Left kidney (tissue), 2 donors: ENCODE data around the gene MSRB2. TPM values are rescaled to one million over a fixed set of nuclear protein-coding genes. Genes with fewer than 3 reads are reported as not detected.
A peak's percentile ranks its signal among the peaks of the same experiment; 100 is the strongest.
"Not testable (repeated sequence)": the region's sequence is repeated elsewhere in the genome, so short reads cannot be mapped to it uniquely, and the experiment has no call there.

ENCODE experiments used
- DNase-seq: peaks from one replicate; pipeline ENCODE4 v3.0.0-alpha.2; 2013
- polyA plus RNA-seq: library from polyadenylated mRNA; unstranded; fragments of 120-200 nt; gene quantifications from one replicate; pipeline ENCODE4 v1.2.1, GENCODE V29; 2013; ENCODE audit not compliant: insufficient read length

Gene MSRB2
- polyA plus RNA-seq, 1 donor = 44.7 TPM

DNA sequence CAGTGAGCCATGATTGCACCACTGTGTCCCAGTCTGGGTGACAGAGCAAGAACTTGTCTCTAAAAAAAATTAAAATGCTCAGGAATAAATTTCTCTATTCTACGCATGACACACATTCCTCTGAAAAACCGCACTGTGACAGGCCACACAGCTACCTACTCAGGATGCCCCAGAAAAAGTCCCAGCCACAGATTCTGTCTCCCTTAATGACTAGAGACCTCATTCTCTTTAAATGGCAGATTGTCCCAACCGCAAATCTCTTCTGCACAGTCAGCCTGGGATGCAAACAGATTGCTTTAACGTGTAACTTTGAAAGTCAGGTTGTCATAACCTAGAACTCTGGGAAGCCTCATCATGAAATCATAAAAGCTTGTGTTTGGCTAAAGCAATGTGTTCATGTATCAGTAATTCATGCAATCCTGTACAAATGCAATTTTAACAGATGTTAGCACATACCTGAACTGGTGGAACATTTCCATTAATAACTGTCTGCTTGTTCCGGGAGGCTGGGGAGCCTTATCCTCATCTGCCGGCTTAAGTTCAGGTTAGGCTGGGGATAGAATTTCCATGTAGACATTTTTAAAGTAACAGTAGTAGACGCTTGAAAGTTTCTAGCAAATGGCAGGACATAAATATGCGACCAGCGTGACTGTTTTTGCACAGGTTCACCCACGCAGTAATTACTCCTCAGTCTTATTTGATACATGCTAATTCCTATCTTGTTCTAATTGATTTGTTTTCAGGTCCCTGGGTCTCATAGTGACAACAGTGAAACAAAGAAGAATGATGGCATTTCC, 26.2 kb upstream of the MSRB2 start:
- no peak for DNase-seq

DNA sequence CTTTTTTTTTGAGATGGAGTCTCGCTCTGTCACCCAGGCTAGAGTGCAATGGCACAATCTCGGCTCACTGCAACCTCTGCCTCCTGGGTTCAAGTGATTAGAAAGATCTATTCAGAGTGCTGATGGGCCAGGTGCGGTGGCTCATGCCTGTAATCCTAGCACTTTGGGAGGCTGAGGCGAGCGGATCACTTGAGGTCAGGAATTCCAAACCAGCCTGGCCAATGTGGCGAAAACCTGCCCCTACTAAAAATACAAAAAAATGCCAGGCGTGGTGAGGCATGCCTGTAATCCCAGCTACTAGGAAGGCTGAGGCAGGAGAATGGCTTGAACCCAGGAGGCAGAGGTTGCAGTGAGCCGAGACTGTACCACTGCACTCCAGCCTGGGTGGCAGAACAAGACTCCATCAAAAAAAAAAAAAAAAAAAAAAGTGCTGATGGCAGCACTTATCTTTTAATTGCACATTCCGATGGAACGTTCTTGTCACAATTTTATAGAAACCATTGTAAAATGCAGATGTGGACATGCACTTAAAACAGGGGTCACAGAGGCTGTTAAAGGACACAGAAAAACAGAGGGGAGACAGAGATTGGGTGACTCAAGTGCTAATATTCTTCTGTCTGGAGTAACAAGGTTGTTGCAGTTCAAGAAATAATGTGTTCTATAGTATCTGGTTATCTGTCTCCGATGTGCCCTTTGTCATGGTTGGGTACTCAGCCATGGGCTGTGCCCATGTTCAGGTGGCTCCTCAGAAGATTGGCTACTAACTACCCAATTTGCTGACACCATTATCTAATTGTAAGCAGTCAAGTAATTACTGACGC, 25.1 kb upstream of the MSRB2 start:
- not testable (repeated sequence) for DNase-seq

DNA sequence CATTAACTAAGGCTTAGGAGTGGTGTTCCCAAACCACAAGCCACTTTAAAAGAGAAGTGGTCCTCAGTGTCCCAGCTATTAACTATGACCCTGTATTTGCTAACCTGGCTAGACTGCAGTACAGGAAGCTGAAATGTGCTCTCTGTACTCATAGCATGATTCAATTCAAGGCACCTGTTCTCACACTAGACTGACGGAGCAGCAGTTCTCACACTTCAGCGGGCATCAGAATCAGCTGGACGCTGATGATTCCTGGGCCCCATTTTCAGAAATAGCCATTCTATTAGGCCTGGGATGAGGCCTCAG, 24.5 kb upstream of the MSRB2 start:
- DNase-seq = no peak

DNA sequence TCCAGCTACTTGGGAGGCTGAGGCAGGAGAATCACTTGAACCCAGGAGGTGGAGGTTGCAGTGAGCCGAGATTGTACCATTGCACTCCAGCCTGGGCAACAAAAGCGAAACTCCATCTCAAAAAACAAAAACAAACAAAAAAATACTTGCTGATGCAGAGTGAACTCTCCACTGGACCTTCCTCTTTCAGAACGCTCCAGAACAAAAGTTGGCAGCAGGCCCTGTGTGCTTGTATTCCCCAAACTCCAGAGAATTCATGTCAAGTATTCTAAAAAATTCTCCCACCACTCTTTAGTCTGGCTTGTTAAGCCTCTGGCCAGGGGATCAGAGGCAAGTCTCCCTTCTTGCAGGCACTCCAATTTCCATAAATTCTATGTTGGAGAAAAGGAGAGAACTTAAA, 22.8 kb upstream of the MSRB2 start:
- DNase-seq = not testable (repeated sequence)

DNA sequence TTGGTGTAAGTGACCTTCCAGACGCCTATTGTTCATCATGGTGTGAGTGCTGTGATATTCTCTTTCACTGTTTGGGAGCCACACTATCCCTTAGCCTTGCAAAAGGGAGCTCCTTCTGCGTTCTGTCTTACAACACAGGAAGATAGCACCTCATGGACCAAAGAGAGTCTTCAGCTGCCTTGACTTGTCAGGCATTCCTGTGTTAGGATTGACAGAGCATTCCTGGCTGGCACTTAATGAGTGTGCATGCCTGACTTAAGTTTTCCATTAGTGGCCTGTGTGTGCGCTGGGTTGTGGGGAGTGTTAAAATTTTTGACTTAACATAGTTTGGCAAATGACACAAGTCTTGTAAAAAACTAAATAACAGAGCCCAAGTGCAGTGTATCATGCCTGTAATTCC, 21.9 kb upstream of the MSRB2 start:
- no peak for DNase-seq

DNA sequence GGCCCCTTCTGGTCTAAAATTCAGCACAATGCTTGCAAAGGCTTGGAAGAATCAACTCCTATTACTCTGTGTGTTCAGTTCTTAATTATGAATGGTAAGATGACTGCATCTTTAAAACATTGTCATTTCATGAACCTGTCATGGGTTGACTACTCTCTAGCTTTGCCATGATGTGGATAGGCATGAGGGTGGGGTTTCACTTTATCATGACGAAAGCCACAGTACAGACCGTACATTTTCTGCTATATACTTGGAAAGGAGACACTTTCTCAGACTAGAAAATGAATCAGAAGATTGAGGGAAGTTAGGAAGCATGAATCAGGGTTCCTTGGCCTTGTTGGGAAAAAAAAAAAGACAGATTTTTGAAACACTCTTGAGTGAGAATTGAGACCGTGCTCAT, 19.7 kb upstream of the MSRB2 start:
- DNase-seq = no peak

DNA sequence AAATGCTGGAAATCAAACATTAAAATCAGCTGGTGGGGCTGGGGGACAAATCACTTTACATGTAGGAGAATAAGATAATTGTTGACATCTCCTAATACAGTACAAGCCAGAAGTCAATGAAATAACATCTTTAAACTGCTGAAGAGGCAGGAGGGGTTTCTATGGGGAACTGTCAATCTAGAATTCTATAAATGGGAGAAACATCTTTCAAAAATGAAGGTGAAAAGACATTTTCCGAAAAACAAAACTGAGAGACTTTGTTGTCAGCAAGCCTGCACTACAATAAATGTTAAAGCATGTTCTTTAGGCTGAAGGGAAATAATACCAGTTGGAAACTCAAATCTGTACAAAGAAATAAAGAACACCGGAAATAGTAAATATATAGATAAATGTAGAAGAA, 17.3 kb upstream of the MSRB2 start:
- no peak for DNase-seq

DNA sequence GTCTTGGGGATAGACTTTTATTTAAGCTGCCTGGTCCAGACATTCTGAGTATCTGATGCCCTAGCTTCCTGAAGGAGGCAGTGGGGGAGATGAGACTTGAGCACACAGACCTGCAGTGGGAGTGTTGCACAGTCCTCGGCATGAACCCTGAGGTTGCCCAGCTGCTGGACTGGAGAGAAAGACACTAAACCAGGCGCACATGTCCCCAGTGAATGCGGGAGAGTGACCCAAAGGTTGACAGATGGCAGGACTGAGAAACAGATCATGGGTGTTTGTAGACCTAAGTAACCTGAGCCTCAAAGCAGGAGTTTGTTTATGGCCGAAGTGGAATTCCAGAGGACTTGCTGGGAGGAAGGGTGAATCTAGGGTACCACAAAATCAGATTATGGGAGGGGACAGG, 15.7 kb upstream of the MSRB2 start:
- peak; percentile 72 for DNase-seq

DNA sequence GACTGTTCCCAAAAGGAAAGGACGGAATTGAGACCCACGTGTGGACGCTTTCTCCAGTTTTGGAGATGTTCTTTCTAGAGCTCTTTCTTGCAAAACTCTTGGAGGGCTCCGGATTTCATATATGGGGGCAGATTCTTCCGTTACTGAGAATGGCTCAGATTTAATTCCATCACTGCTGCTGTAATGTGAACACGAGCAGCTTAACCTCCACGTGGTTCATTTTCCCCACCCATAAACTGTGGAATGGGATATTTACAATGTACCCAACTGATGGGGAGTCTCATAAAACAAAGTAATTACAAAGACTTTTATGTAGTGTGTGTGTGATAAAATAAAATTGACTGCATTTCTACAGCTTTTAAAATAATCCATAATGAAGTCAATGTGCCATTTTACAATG, 15.1 kb upstream of the MSRB2 start:
- no peak for DNase-seq

DNA sequence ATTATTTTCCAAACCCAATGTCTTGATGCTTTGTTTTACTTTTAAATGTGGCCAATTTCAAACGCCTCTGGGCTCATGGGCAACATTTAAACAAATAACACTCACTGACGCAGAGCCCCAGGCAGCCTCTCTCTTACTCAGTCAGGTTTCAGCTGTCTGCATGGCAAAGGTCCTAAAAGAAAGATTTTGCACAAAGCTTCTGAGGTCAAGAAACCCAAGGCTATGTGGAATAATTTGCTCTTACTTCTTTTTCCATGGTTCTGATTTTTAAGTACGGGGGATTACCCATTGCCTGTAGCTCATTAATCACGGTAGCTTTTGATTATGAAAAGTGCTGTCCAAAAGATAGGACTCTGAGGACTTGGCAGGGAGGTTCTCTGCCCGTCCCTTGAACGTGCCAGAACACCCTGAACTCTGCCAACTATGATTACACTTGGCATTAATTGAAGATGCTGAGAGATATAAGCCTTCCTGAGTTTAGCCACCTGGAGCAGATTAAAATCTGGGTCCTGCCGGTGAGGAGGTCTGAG, 14.1 kb upstream of the MSRB2 start:
- DNase-seq = no peak

DNA sequence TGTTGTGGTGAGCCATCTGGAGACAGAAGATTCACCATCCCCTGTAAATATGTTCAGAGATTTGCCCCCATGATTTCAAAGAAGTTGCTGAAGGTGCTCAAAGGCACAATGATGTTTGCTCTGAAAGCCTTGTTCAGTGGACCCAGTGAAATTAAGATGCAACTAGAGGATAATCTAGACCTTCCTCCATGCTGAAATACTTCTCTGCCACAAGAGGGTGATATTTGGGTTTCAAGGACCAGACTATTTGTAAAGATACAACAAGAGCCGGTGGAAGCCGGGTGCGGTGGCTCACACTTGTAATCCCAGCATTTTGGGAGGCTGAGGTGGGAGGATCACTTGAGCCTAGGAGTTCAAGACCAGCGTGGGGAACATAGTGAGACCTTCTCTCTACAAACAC, 13.5 kb upstream of the MSRB2 start:
- no peak for DNase-seq

DNA sequence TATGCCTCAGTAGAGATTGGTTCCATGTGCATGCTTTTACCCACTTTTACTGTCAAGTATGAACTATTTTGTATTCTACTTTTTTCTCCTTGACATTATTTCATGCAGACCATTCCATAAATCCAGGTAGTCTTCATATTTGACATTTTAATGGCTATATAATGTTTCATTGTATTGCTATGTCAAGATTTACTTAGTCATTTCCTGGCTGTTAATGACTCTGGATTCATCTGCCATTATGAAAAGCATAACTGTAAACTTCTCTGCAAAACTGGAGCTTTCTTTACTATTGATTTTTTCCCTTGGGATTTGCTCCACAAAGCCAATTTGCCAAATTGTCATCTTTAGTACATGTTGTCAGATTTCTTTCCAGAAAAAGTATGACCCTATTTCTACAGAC, 6.8 kb upstream of the MSRB2 start:
- no peak for DNase-seq

DNA sequence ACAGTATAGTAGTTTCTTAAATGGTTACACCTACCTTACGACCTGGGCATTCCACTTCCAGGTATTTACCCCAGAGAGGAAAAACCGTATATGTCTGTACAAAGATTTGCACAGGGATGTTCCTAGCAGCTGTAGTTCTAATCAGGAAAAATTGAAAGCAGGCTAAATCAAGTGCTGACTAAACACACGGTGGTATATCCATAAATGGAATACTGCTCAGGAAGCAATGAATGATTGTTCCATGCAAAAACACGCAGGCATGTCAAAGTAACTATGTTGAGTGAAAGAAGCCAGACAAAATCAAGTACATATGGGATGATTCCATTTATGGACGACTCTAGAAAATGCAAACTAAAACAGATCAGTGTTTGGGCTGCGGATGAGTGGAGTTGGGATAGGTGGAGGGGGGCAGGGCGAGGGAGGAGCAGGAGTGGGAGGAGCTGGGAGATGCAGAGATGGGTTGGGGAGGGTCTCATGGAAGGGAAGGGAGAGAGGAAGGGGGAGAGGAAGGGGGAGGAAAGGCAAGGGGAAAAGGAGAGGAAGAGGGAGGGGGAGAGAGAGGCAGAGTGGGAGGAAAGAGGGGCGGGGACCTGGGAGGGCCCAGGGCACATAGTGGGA, 484 bp upstream of the MSRB2 start:
- DNase-seq = no peak

DNA sequence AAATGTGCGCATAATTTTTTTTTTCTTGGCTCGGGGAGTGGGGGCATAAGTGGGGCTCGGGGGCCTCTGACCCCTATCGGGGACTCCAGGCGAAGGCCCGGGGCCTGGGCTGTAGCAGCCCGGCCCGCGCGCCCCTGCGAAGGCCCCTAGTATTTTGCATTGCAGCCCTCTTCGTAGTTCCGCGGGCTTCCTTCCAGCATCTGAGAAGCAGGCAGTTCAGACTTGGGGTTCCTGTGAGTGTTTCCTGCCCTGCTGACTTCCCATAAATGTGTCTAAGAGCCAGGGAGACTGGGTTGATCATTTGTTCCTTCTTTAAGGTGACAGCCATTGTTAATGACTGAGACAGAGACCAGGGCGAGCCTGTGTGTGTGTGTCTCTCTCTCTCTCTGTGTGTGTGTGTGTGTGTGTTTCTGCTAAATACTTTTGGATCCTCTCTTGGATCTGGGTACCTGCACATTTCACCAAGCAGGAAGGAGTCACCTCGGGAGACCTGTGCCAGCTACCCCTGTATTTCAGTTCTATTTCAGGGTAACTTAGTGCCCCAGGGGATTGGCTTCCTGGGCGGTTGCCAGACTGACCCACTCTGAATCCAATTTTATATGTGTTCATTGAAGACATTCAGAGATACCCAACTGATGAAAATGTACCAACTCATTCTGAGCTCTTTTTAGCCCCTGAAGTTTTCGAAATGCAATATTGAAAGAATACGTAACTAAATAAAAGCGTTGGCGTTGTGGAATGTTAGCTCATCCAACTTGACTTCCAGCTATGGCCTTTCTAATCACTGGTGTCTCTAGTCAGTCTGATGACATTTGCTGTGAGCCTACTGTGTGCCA, 805 bp downstream of the MSRB2 start:
- DNase-seq = peak; percentile 66

DNA sequence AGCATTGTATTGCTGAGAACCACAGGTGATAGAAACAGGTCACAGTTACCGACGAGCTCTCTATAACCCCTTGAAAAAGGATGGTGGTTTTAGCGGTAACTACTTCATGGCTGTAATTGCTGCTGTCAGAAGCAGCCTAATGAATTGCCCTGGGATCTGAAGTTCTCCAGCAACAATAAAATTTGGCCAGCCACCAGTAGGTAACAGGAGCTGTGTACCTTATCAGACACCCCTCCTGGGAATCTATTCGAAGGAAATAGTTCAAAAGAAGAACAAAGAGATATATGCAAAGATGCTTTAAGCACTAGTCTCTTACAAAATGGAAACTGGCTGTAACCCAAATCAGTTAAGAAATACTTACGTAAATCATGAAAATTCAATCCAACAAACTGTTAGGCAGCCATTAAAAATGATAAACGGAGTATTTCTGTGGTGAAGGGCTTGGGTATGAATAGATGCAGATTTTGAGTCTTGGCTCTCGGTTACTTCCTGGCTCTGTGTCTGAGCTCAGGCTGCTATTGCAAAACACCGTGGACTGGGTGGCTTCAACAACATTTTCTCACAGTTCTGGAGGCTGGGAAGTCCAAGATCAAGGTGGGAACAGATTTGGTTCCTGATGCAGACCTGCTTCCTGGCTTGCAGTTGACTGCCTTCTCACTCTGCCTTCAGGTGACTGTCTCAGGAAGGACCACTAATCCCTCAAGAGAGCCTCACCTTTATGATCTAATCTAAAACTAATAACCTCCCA, 1.6 kb downstream of the MSRB2 start:
- DNase-seq = peak; percentile 60

DNA sequence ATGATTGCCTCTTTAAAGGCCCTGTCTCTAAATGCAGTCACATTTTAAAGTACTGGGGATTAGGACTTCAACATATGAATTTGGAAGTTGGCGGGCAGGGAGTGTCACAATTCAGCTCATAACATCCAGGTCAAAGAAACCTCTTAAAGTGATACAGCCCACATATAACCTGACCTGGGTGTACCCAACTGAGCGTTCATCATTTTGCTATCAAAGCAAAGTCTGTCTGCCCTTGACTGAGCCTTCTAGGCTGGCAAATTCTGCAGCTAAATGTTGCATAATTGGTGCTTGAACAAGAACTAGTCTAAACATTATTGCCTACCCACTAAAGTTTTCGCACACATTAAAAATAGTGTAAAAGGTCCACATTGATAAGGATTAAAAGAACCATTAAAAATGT, 3.7 kb downstream of the MSRB2 start:
- no peak for DNase-seq

DNA sequence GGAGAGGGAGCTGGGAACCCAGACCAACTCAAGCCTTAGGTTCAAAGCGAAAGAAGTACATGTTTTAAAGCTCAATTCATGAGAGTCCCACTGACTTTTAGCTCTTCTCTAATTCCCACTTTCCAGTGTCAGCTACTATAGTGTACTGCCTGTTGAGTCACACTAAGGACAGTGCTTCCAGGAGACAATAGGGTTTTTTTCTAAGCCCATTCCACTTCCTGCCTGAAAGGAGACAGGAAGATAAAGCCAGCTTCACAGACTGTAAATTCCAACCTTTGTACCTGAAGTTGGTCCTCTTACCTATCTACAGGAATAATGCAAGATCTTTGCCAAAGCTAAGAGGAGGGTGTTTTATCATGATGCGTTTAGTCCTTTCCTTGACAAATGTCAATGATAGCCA, 4.4 kb downstream of the MSRB2 start:
- no peak for DNase-seq

DNA sequence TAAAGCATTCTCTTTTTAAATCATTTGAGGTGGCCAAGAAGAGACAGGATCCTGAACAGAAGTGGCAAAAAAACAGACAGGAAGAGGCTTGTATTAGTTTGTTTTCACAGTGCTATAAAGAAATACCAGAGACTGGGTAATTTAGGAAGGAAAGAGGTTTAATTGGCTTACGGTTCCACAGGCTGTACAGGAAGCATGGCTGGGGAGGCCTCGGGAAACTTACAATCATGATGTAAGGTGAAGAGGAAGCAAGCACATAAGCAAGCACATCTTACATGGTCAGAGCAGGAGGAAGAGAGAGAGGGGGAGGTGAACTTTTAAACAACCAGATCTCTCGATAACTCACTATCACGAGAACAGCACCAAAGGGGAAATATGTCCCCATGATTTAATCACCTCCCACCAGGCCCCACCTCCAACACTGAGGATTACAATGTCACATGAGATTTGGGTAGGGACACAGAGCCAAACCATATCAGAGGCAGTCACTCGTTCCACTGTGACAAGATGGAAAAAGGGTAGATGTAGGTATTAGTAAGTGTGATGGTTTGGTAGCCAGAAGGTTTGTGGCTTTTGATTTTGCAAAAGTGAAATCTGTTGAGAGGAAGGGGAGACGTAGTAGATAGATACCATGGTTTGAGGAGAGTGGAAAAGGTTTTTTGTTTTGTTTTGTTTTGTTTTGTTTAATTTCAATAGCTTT, 5.1 kb downstream of the MSRB2 start:
- no peak for DNase-seq

DNA sequence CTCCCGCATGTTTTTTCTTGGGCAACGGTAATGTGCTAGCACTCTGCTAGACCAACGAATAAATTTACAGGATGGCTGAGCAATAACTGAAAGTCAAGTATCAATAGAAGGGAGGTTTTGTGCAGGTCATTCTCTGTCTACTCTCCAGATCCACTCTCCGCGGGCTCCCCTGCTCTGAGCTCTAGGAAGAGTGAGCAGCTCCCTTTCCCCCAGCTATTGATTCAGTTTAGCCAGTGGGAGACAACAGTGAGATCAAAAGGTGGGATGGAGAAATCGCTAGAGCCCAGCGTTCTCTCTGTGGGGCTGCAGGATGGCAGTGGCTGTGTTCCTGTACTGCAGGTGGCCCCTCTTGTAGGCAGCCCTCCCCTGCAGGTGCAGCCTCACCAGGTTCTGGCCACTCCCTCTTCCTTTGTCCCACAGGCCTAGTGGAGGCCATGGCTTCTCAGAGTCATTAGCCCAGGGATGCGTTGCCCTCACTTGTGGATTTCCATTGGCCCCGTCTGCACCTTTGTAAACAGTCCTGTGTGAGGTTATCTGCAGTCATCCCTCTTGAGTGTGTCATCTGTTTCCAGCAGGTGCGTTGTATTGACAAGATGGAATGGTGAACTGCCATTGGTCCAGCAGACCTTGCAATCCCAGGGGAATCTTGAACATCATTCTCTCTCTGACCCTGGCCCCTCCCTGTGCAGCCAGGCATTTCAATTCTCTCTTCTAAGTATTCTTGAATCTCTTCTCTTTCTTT, 11.1 kb downstream of the MSRB2 start:
- DNase-seq = no peak
